Heart left ventricle (tissue), 16 donors: ENCODE results near the gene MTCH2. TPM values are rescaled to one million over a fixed set of nuclear protein-coding genes. Genes with fewer than 3 reads are reported as not detected.
"Not testable (repeated sequence)": the region's sequence is repeated elsewhere in the genome, so short reads cannot be mapped to it uniquely, and the experiment has no call there.

Source experiments
- ATAC-seq, 4 donors: fragments of 200-7000 bp; cut with Tn5 transposase; one replicate each; pipeline ENCODE4 v1.9.1; 2020 to 2022; ENCODE audit warnings: moderate library complexity in 4 of 4, mild to moderate bottlenecking in 3 of 4, moderate number of reproducible peaks in 1 of 4
- DNase-seq, 5 donors: peaks; one replicate each; pipeline ENCODE4 v3.0.0-alpha.2; 2020
- H3K27ac ChIP-seq, 12 donors: fragments of 200-600 bp; sonication (generic) in 4 of 12; one replicate each; pipeline versions ENCODE4 v1.5.0 to v1.8.0; 2016 to 2022; ENCODE audit warnings: mild to moderate bottlenecking in 2 of 12
- H3K27me3 ChIP-seq, 9 donors: fragments of 200-600 bp; sonication (generic) in 2 of 9; one replicate each; pipeline versions ENCODE4 v1.5.1 to v1.8.0; 2016 to 2022; ENCODE audit warnings: mild to moderate bottlenecking in 3 of 9
- H3K36me3 ChIP-seq, 9 donors: fragments of 200-600 bp; sonication (generic) in 2 of 9; one replicate each; pipeline versions ENCODE4 v1.5.0 to v1.8.0; 2018 to 2022; ENCODE audit warnings: mild to moderate bottlenecking in 2 of 9
- H3K4me1 ChIP-seq, 12 donors: fragments of 200-600 bp; sonication (generic) in 4 of 12; one replicate each; pipeline versions ENCODE4 v1.5.0 to v1.8.0; 2016 to 2022; ENCODE audit warnings: mild to moderate bottlenecking in 3 of 12
- H3K4me3 ChIP-seq, 12 donors: fragments of 200-600 bp; sonication (generic) in 4 of 12; one replicate each; pipeline versions ENCODE4 v1.5.0 to v1.8.0; 2017 to 2022; ENCODE audit warnings: mild to moderate bottlenecking in 9 of 12, moderate library complexity in 4 of 12
- H3K9me3 ChIP-seq, 12 donors: fragments of 200-600 bp; sonication (generic) in 4 of 12; one replicate each; pipeline versions ENCODE4 v1.5.0 to v1.8.0; 2016 to 2022; ENCODE audit warnings: mild to moderate bottlenecking in 1 of 12
- CTCF ChIP-seq, 12 donors: fragments of 200-600 bp; sonication (generic) in 4 of 12; IDR thresholded peaks; one replicate each; pipeline versions ENCODE4 v1.5.0 to v1.8.0; 2018 to 2022; ENCODE audit warnings: antibody characterized with exemption in 12 of 12, mild to moderate bottlenecking in 5 of 12
- POLR2A ChIP-seq, 2 donors: fragments of 450-650 bp; IDR thresholded peaks; one replicate each; pipeline ENCODE4 v1.6.1; 2017; ENCODE audit warnings: antibody characterized with exemption in 2 of 2, mild to moderate bottlenecking in 2 of 2, moderate library complexity in 2 of 2
- WGBS, 4 donors: extraction: QIAGEN DNeasy Blood & Tissue Kit in 2 of 4; methylation state at CpG; one replicate each; pipeline versions ENCODE4 v1.1.5 to v1.1.7; 2013 to 2018; 5-methylcytosine and 5-hydroxymethylcytosine counted together
- intact Hi-C, 10 donors: fragments of 100-400 bp; cut with DNase I; formaldehyde crosslinking; loops; one replicate each; pipeline versions ENCODE4 v1.11.1 to v1.14.2; 2022
- polyA plus RNA-seq, 2 donors: library from polyadenylated mRNA; stranded (reverse); fragments of 200-250 nt; gene quantifications; one replicate each; pipeline ENCODE4 v1.2.3, GENCODE V29; 2013
- total RNA-seq, 9 donors: library from RNA; depleted of rRNA in 2 of 9; stranded (reverse); fragments of >200 nt in 2 of 9; fragmentation: NEBNext Ultra II Directional in 3 of 9; extraction: Animal tissue kit (Norgen Biotek cat#: 25700) in 3 of 9; gene quantifications; one replicate each; pipeline versions ENCODE4 v1.1.0 to v1.2.4, GENCODE V29; 2016 to 2023
- donor health status: ischemic (EF 13 %, LVEDD 7.1; RV severe dilation, severe dysfunction).
- donor health status: healthy with polysubstance abuse.
- donor health status: DM: no; HTN: yes; CAD: no.
- donor health status: DM: no; HTN: no; CAD: no.
- donor health status: ischemic (EF 25% LVEDD 6.9; RV normal size, moderate dysfunction).
- donor health status: ischemic (EF 25% LVEDD 5.7; RV mildly dilated, moderate dysfunction).
- donor health status: healthy.
- donor health status: DM: yes; HTN: yes; CAD: no.
- donor health status: ischemic (EF 35%, LVEDD 5.7; RV mildly dilated, moderate dysfunction).
- donor health status: nonischemic (EF 11% LVEDD 7.7; RV severe dilation, severe dysfunction).
- donor health status: DM: yes; HTN: yes; CAD: no.
- donor health status: PGD.
- donor health status: ischemic (EF 29% LVEDD 5.4; RV normal size, mild dysfunction).
- donor health status: nonischemic (EF 23%, LVEDD 6.1; RV moderate dilation, normal function).

The MTCH2 gene
- total and polyA plus RNA-seq, 11 donors: 38.2 to 135 (median 95.9) TPM

- TF ChIP-seq CTCF (IDR thresholded peaks at IDR 0.05): no peak
- no peak for TF ChIP-seq POLR2A (IDR thresholded peaks at IDR 0.05)
- 95 to 99% (median 96%) methylated on average over 6 of the region's 6 CpGs for WGBS, 4 donors
- no peak overlapping the region for H3K4me3 ChIP-seq
- ATAC-seq (no peak), DNase-seq (no peak)
- intact Hi-C loops: no loop called here
- no peak overlapping the region for H3K27ac ChIP-seq
- no peaks in the 10 kb centered on the region for H3K27me3 ChIP-seq
- no peaks in the 10 kb centered on the region for H3K4me1 ChIP-seq
- no peaks in the 10 kb centered on the region for H3K9me3 ChIP-seq
- H3K36me3 ChIP-seq: no peaks in the 10 kb centered on the region
Measured at GRCh38 chr11:47669856-47670255, 27.5 kb upstream of the MTCH2 start.

- intact Hi-C loops: no loop called here
- Histone ChIP-seq H3K9me3 (no peaks in the 10 kb centered on the region), H3K4me1 (no peaks in the 10 kb centered on the region), H3K27ac (no peak overlapping the region), H3K27me3 (no peaks in the 10 kb centered on the region), H3K36me3 (no peaks in the 10 kb centered on the region), H3K4me3 (no peak overlapping the region)
- no peak for ATAC-seq
- DNase-seq: no peak
- no peak for TF ChIP-seq CTCF (IDR thresholded peaks at IDR 0.05)
- TF ChIP-seq POLR2A (IDR thresholded peaks at IDR 0.05): no peak
Measured at GRCh38 chr11:47668665-47669064, 26.3 kb upstream of the MTCH2 start.

GRCh38 chr11:47667555-47667954, 25.2 kb upstream of the MTCH2 start:
- ATAC-seq (no peak), DNase-seq (no peak)
- Histone ChIP-seq H3K36me3 (no peaks in the 10 kb centered on the region), H3K4me3 (no peak overlapping the region), H3K27me3 (no peaks in the 10 kb centered on the region), H3K9me3 (no peaks in the 10 kb centered on the region), H3K27ac (no peak overlapping the region), H3K4me1 (no peaks in the 10 kb centered on the region)
- TF ChIP-seq CTCF (IDR thresholded peaks at IDR 0.05) (no peak), POLR2A (IDR thresholded peaks at IDR 0.05) (no peak)
- intact Hi-C loops: no loop called here
- 84 to 92% (median 89%) methylated on average over 2 of the region's 2 CpGs for WGBS, 4 donors

DNA sequence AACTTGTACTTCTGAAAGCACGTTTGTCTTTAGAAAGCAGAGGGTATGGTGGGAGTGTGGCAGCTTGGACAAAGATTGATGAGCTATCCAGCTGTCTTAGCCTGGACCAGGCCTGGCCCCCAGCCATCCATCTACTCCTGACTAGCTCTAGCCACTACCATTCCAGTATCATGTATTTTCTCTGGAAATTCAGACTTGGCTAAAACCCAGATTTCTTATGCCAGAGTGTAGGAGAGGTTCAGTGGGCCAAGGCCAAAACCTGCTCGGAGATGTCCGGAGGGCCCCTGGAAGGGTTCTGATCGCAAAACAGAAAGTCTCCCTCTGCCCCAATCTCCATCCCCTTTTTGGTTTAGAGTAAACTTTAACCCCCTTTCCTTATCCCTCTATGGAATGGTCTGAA, 24.8 kb upstream of the MTCH2 start:
- 81 to 86% (median 84%) methylated on average over 4 of the region's 4 CpGs for whole genome bisulfite sequencing, 4 donors

DNA sequence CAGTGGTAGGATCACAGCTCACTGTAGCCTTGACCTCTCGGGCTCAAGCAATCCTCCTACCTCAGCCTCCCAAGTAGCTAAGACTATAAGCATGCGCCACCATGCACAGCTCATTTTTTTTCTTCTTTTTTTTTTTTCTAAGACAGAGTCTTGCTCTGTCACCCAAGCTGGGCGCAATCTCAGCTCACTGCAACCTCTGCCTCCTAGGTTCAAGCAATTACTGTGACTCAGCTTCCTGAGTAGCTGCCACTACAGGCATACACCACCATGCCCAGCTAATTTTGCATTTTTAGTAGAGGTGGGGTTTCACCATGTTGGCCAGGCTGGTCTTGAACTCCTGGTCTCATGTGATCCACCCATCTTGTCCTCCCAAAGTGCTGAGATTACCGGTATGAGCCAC, 22.6 kb upstream of the MTCH2 start:
- H3K36me3 ChIP-seq, H3K27me3 ChIP-seq, H3K9me3 ChIP-seq, H3K4me3 ChIP-seq, H3K27ac ChIP-seq, intact Hi-C loops, ATAC-seq, H3K4me1 ChIP-seq, DNase-seq: not testable (repeated sequence)
- WGBS, 4 donors: 92 to 96% (median 95%) methylated on average over 4 of the region's 4 CpGs

More for the DNA sequence above, 24.8 kb upstream of the MTCH2 start:
- H3K27ac ChIP-seq: no peak overlapping the region
- H3K4me1 ChIP-seq: no peaks in the 10 kb centered on the region
- DNase-seq (no peak), ATAC-seq (no peak)
- H3K36me3 ChIP-seq: no peaks in the 10 kb centered on the region
- H3K27me3 ChIP-seq: no peaks in the 10 kb centered on the region
- H3K9me3 ChIP-seq: no peaks in the 10 kb centered on the region
- intact Hi-C loops: no loop called here
- no peak for TF ChIP-seq CTCF (IDR thresholded peaks at IDR 0.05)
- TF ChIP-seq POLR2A (IDR thresholded peaks at IDR 0.05): no peak
- H3K4me3 ChIP-seq: no peak overlapping the region
